ENCODE data around the gene IL9.

IL9 gene

GRCh38 chr5:135857630-135858311 lies 37.9 kb downstream of the IL9 start:
- no peak overlapping the region for H2AFZ ChIP-seq
- H3K4me3 ChIP-seq (ENCODE audit: low read depth, low read length) = no peak overlapping the region
- no peaks in the 10 kb centered on the region for H3K4me1 ChIP-seq
- H3K27ac ChIP-seq = no peak overlapping the region
- no peaks in the 10 kb centered on the region for H3K36me3 ChIP-seq (ENCODE audit: control insufficient read depth, insufficient read depth, low read length)
- H3K4me2 ChIP-seq (ENCODE audit: low read length) = no peak overlapping the region
- no peaks in the 10 kb centered on the region for H3K79me2 ChIP-seq
- H3K27me3 ChIP-seq (ENCODE audit: control insufficient read depth, insufficient read depth, low read length) = no peaks in the 10 kb centered on the region
- H3K9ac ChIP-seq = no peak overlapping the region
- no peaks in the 10 kb centered on the region for H3K9me3 ChIP-seq (ENCODE audit: control insufficient read depth, low read length)
- no peak for TF ChIP-seq CTCF (IDR thresholded peaks at IDR 0.05)

- TF ChIP-seq CTCF (IDR thresholded peaks at IDR 0.05) = no peak
- Histone ChIP-seq H3K4me3 (ENCODE audit: low read depth, low read length) (no peak overlapping the region), H3K4me2 (ENCODE audit: low read length) (no peak overlapping the region), H3K27ac (no peak overlapping the region), H3K79me2 (no peaks in the 10 kb centered on the region), H3K36me3 (ENCODE audit: control insufficient read depth, insufficient read depth, low read length) (no peaks in the 10 kb centered on the region), H3K4me1 (no peaks in the 10 kb centered on the region), H3K27me3 (ENCODE audit: control insufficient read depth, insufficient read depth, low read length) (no peaks in the 10 kb centered on the region), H2AFZ (no peak overlapping the region), H3K9me3 (ENCODE audit: control insufficient read depth, low read length) (no peaks in the 10 kb centered on the region), H3K9ac (no peak overlapping the region)
These were observed 43.5 kb downstream of the IL9 start for GRCh38 chr5:135851915-135852845.

- TF ChIP-seq CTCF (IDR thresholded peaks at IDR 0.05) = no peak
- no peaks in the 10 kb centered on the region for H3K36me3 ChIP-seq (ENCODE audit: control insufficient read depth, insufficient read depth, low read length)
- H3K4me2 ChIP-seq (ENCODE audit: low read length) = no peak overlapping the region
- H2AFZ ChIP-seq = no peak overlapping the region
- H3K27me3 ChIP-seq (ENCODE audit: control insufficient read depth, insufficient read depth, low read length) = no peaks in the 10 kb centered on the region
- H3K9ac ChIP-seq = no peak overlapping the region
- no peaks in the 10 kb centered on the region for H3K79me2 ChIP-seq
- no peaks in the 10 kb centered on the region for H3K9me3 ChIP-seq (ENCODE audit: control insufficient read depth, low read length)
- no peak overlapping the region for H3K27ac ChIP-seq
- H3K4me1 ChIP-seq = no peaks in the 10 kb centered on the region
- H3K4me3 ChIP-seq (ENCODE audit: low read depth, low read length) = no peak overlapping the region
These were observed 44.3 kb downstream of the IL9 start for GRCh38 chr5:135851186-135851914.

- Histone ChIP-seq H3K79me2 (no peaks in the 10 kb centered on the region), H3K27ac (no peak overlapping the region), H3K4me2 (ENCODE audit: low read length) (no peak overlapping the region), H3K4me1 (no peaks in the 10 kb centered on the region), H3K27me3 (ENCODE audit: control insufficient read depth, insufficient read depth, low read length) (no peaks in the 10 kb centered on the region), H3K9ac (no peak overlapping the region), H3K36me3 (ENCODE audit: control insufficient read depth, insufficient read depth, low read length) (no peaks in the 10 kb centered on the region), H2AFZ (no peak overlapping the region), H3K4me3 (ENCODE audit: low read depth, low read length) (no peak overlapping the region), H3K9me3 (ENCODE audit: control insufficient read depth, low read length) (no peaks in the 10 kb centered on the region)
- no peak for TF ChIP-seq CTCF (IDR thresholded peaks at IDR 0.05)
These were observed 45.0 kb downstream of the IL9 start for GRCh38 chr5:135850671-135851070.
